Measurements from ENCODE around the gene ABI1. TPM values are rescaled to one million over a fixed set of nuclear protein-coding genes. Genes with fewer than 3 reads are reported as not detected.

ABI1 gene
- total RNA-seq, 1 experiment from 2014 or later = 36.9 TPM

DNA sequence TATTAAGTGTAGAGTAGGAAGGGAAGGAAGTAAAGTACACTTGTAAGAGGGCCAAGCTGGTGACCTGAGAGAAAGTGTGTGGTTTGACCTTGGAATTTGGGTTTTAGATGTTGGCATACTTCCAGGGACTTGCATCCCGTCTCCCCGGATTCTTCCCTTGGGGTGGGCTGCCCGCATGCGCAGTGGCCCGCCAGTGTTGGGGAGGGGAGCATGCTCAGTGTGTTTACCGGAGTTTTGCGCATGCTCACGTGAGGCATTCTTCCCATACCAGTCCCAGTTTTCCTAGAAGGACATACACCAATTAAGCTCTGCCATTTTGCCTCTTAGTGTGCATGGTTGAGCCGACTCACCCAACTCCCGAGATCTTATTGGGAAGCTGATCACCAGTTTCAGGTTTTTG is 153.8 kb downstream of the ABI1 start:
- peak overlapping the region in 2 of 3 experiments; percentile 20 to 42; a peak in 1 of 7 replicates for H3K27ac Mint-ChIP-seq

More for the DNA sequence above, 153.8 kb downstream of the ABI1 start:
- H3K4ac ChIP-seq (ENCODE audit: low read depth, low read length) = no peak overlapping the region
- H3K9ac ChIP-seq (ENCODE audit: extremely low read depth, insufficient read length, low read length) = no peak overlapping the region
- no peak overlapping the region for H2BK15ac ChIP-seq (ENCODE audit: low read depth, low read length)
- H3K79me1 ChIP-seq (ENCODE audit: insufficient read depth, low read depth, low read length, poor library complexity, severe bottlenecking) = no peaks in the 10 kb centered on the region
- no peaks in the 10 kb centered on the region for H3K23me2 ChIP-seq (ENCODE audit: insufficient read length, low read depth, low read length, poor library complexity, severe bottlenecking)
- H3T11ph ChIP-seq (ENCODE audit: low read length) = no peak overlapping the region
- H3K27me3 Mint-ChIP-seq (ENCODE audit: low read depth) = no peaks in the 10 kb centered on the region
- no peaks in the 10 kb centered on the region for H3K9me3 Mint-ChIP-seq
- H3K79me2 ChIP-seq (ENCODE audit: insufficient read depth, low read length) = no peaks in the 10 kb centered on the region; the same call in 1 of the 2 replicates
- no peak for TF ChIP-seq CTCF (conservative IDR thresholded peaks at IDR 0.05)
- H2BK20ac ChIP-seq (ENCODE audit: low read depth, low read length, poor library complexity, severe bottlenecking) = no peak overlapping the region
- H3K4me1 Mint-ChIP-seq = no peaks in the 10 kb centered on the region
- no peaks in the 10 kb centered on the region for H4K20me1 ChIP-seq (ENCODE audit: control insufficient read depth, insufficient read depth, insufficient read length)
- H2AK5ac ChIP-seq (ENCODE audit: insufficient read length, low read length) = no peak overlapping the region
- H3K4me1 ChIP-seq (ENCODE audit: insufficient read depth, low read length) = no peaks in the 10 kb centered on the region
- H2BK5ac ChIP-seq (ENCODE audit: insufficient read length, low read length) = no peak overlapping the region
- no peak overlapping the region for H3K56ac ChIP-seq (ENCODE audit: insufficient read length, low read depth, low read length)
- H3K18ac ChIP-seq (ENCODE audit: insufficient read length, low read depth, low read length) = no peak overlapping the region
- DNase-seq = no peak
- H2BK120ac ChIP-seq (ENCODE audit: low read depth, low read length, poor library complexity, severe bottlenecking) = no peak overlapping the region
- H2BK12ac ChIP-seq (ENCODE audit: insufficient read length, low read depth, low read length) = no peak overlapping the region
- no peak overlapping the region for H4K91ac ChIP-seq (ENCODE audit: insufficient read length, low read depth, low read length)
- no peaks in the 10 kb centered on the region for H3K9me3 ChIP-seq (ENCODE audit: control insufficient read depth, low read depth, low read length)
- no peak overlapping the region for H3K27ac ChIP-seq (ENCODE audit: insufficient read length, low read depth, low read length)
- H3K14ac ChIP-seq (ENCODE audit: insufficient read depth, low read length) = no peak overlapping the region
- no peak overlapping the region for H3K4me2 ChIP-seq (ENCODE audit: insufficient read depth, insufficient read length, low read length)
- H2AFZ ChIP-seq (ENCODE audit: low read length) = no peak overlapping the region
- H4K5ac ChIP-seq (ENCODE audit: insufficient read length, low read depth, low read length) = no peak overlapping the region
- no peak overlapping the region for H4K8ac ChIP-seq (replicated peaks; ENCODE audit: insufficient read length, low read depth, low read length)
- H3K27me3 ChIP-seq (ENCODE audit: insufficient read depth, low read length) = no peaks in the 10 kb centered on the region
- no peak overlapping the region for H3K23ac ChIP-seq (ENCODE audit: insufficient read length, low read depth, low read length)
- WGBS (ENCODE audit: extremely low coverage, insufficient read length, low lambda C conversion rate) = no CpG with 5 or more reads among the region's 10 CpGs
- peaks cover 37 to 61% (median 60%) of the 10 kb centered on the region in 3 experiments; a peak in 6 of 7 replicates for H3K36me3 Mint-ChIP-seq (ENCODE audit: insufficient read depth in 1 of 3, low read depth in 3 of 3)
- H3K4me3 Mint-ChIP-seq = no peak overlapping the region

Data from H9 (cell line).